HepG2 (cell line): ENCODE measurements around the gene CAPS. TPM values are rescaled to one million over a fixed set of nuclear protein-coding genes. Genes with fewer than 3 reads are reported as not detected.

ENCODE experiments used
- ARNT2 ChIP-seq: sonication (generic); formaldehyde crosslinking; IDR thresholded peaks from 2 replicates; pipeline ENCODE4 v1.8.0; 2022; ENCODE audit warnings: mild to moderate bottlenecking, low read depth, missing genetic modification reagents, moderate library complexity
- DNMT1 ChIP-seq: sonication (generic); formaldehyde crosslinking; IDR thresholded peaks from 2 replicates; pipeline ENCODE4 v1.5.1; 2020; ENCODE audit warnings: mild to moderate bottlenecking, missing genetic modification reagents
- ESRRA ChIP-seq: sonication (generic); formaldehyde crosslinking; IDR thresholded peaks from 2 replicates; pipeline ENCODE4 v1.5.1; 2020; ENCODE audit warnings: mild to moderate bottlenecking, low read depth, missing genetic modification reagents
- MEIS2 ChIP-seq: sonication (generic); formaldehyde crosslinking; IDR thresholded peaks from 2 replicates; pipeline ENCODE4 v1.9.0; 2021; ENCODE audit warnings: mild to moderate bottlenecking, missing genetic modification reagents
- MTF1 ChIP-seq: sonication (generic); formaldehyde crosslinking; IDR thresholded peaks from 2 replicates; pipeline ENCODE4 v1.5.0; 2020; ENCODE audit warnings: missing genetic modification reagents
- RXRA ChIP-seq: sonication (generic); formaldehyde crosslinking; IDR thresholded peaks from 2 replicates; pipeline ENCODE4 v1.5.1; 2020; ENCODE audit warnings: missing genetic modification reagents
- SIX4 ChIP-seq: sonication (generic); formaldehyde crosslinking; IDR thresholded peaks from 2 replicates; pipeline ENCODE4 v1.4.0; 2020; ENCODE audit warnings: missing genetic modification reagents
- SNRNP70 ChIP-seq: fragments of 200-400 bp; formaldehyde crosslinking; IDR thresholded peaks from 2 replicates; pipeline ENCODE4 v1.6.1; 2017; ENCODE audit warnings: mild to moderate bottlenecking, low read depth, low read length, moderate library complexity
- SP5 ChIP-seq: IDR thresholded peaks from 2 replicates; pipeline ENCODE4 v1.6.1; 2016; ENCODE audit warnings: low read depth, borderline replicate concordance
- ZBTB42 ChIP-seq: sonication (generic); formaldehyde crosslinking; IDR thresholded peaks from 2 replicates; pipeline ENCODE4 v1.5.0; 2020; ENCODE audit warnings: mild to moderate bottlenecking, missing genetic modification reagents
- ZFP36 ChIP-seq: fragments of 150-350 bp; IDR thresholded peaks from 2 replicates; pipeline ENCODE4 v1.6.1; 2018; ENCODE audit warnings: borderline replicate concordance, low read length, low read depth; ENCODE audit not compliant: partially characterized antibody
- ZIK1 ChIP-seq: sonication (generic); formaldehyde crosslinking; IDR thresholded peaks from 2 replicates; pipeline ENCODE4 v1.5.0; 2020; ENCODE audit warnings: mild to moderate bottlenecking, low read depth, missing genetic modification reagents, borderline replicate concordance
- ZMYM4 ChIP-seq: sonication (generic); formaldehyde crosslinking; IDR thresholded peaks from 2 replicates; pipeline ENCODE4 v1.8.1; 2023; ENCODE audit warnings: mild to moderate bottlenecking, missing genetic modification reagents
- ZNF260 ChIP-seq: sonication (generic); formaldehyde crosslinking; IDR thresholded peaks from 2 replicates; pipeline ENCODE4 v1.4.0; 2020; ENCODE audit warnings: missing genetic modification reagents, low read depth, mild to moderate bottlenecking, borderline replicate concordance
- ZNF274 ChIP-seq: sonication (generic); formaldehyde crosslinking; IDR thresholded peaks from 2 replicates; pipeline ENCODE4 v1.5.1; 2020; ENCODE audit warnings: mild to moderate bottlenecking, missing genetic modification reagents
- ZNF329 ChIP-seq: sonication (generic); formaldehyde crosslinking; IDR thresholded peaks from 2 replicates; pipeline ENCODE4 v1.9.0; 2021; ENCODE audit warnings: low read depth, mild to moderate bottlenecking, missing genetic modification reagents
- ZNF343 ChIP-seq: sonication (generic); formaldehyde crosslinking; IDR thresholded peaks from 2 replicates; pipeline ENCODE4 v1.4.0; 2020; ENCODE audit warnings: mild to moderate bottlenecking, missing genetic modification reagents
- ZNF44 ChIP-seq: sonication (generic); formaldehyde crosslinking; IDR thresholded peaks from 2 replicates; pipeline ENCODE4 v1.5.1; 2020; ENCODE audit warnings: mild to moderate bottlenecking, missing genetic modification reagents
- ZNF543 ChIP-seq: sonication (generic); formaldehyde crosslinking; IDR thresholded peaks from 2 replicates; pipeline ENCODE4 v1.4.0; 2020; ENCODE audit warnings: mild to moderate bottlenecking, missing genetic modification reagents
- ZNF709 ChIP-seq: sonication (generic); formaldehyde crosslinking; IDR thresholded peaks from 2 replicates; pipeline ENCODE4 v1.5.0; 2020; ENCODE audit warnings: mild to moderate bottlenecking, missing genetic modification reagents
- polyA plus RNA-seq, 8 experiments: library from polyadenylated mRNA; depleted of rRNA in 3 of 8; stranded (reverse) in 7 of 8; unstranded in 1 of 8; fragments of >200 nt; fragmentation: Illumina TruSeq in 4 of 8; extraction: Trizol in 4 of 8; gene quantifications; 2 replicates each; pipeline versions ENCODE4 v1.2.1 to v1.2.3, GENCODE V29; 2011 to 2016; ENCODE audit warnings: low read depth in 4 of 8, missing spikeins in 1 of 8, mixed read lengths in 1 of 8; ENCODE audit not compliant: insufficient read depth in 1 of 8
- total RNA-seq, 5 experiments: library from RNA; depleted of rRNA; stranded (reverse); fragments of >200 nt; fragmentation: Illumina TruSeq; extraction: Trizol; gene quantifications; 2 replicates each; pipeline ENCODE4 v1.2.3, GENCODE V29; 2016; ENCODE audit warnings: low read depth in 1 of 5
- TF ChIP-seq, protein P1 (sequence below): sonication (generic); formaldehyde crosslinking; IDR thresholded peaks from 2 replicates; pipeline ENCODE4 v1.5.1; 2020; ENCODE audit warnings: mild to moderate bottlenecking, missing genetic modification reagents
- TF ChIP-seq, protein P2 (sequence below): conservative IDR thresholded peaks from 2 replicates; pipeline ENCODE4 v1.6.1; 2018; ENCODE audit warnings: missing genetic modification reagents

CAPS gene
- total and polyA plus RNA-seq, 2 of the 13 experiments (the other 11 are each of a cell fraction or from before 2014, with no cell fraction given), result 3.1 TPM

DNA sequence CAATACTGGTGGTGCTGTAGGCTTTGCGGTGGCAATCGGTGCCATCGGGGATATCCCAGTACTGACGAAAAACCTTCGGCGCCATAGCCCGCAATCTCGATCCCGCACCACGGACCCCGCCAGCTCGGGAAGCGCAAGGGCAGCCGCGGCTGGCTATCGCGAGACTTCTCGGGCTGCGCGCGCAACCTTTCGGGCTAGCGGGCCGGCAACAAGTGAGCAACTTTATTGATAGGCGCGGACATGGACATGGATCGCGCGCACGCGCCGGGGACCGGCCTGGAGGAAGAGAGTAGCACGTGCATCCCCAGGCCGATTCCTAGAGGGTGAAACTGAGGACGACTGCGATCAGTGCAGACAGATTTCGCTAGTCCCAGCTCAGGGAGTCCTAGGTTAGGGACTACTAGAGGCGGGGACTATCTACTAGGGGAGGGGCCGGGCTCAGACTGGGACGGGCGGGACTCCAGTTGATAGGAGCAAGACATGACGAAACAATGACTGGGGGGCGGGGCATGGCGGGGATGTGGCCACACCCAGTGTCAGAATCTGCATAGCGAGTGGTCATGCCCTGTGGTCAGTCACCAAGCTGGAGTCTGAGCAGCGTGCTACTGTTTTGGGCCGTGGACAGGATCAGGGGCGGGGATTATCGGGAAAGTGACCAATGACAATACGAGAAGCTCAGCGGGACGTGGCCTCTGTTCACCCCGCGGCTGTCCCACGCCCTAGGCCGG is 10.3 kb upstream of the CAPS start, which contains the start of gene NDUFA11 (continued):
- TF ChIP-seq, protein P1, sequence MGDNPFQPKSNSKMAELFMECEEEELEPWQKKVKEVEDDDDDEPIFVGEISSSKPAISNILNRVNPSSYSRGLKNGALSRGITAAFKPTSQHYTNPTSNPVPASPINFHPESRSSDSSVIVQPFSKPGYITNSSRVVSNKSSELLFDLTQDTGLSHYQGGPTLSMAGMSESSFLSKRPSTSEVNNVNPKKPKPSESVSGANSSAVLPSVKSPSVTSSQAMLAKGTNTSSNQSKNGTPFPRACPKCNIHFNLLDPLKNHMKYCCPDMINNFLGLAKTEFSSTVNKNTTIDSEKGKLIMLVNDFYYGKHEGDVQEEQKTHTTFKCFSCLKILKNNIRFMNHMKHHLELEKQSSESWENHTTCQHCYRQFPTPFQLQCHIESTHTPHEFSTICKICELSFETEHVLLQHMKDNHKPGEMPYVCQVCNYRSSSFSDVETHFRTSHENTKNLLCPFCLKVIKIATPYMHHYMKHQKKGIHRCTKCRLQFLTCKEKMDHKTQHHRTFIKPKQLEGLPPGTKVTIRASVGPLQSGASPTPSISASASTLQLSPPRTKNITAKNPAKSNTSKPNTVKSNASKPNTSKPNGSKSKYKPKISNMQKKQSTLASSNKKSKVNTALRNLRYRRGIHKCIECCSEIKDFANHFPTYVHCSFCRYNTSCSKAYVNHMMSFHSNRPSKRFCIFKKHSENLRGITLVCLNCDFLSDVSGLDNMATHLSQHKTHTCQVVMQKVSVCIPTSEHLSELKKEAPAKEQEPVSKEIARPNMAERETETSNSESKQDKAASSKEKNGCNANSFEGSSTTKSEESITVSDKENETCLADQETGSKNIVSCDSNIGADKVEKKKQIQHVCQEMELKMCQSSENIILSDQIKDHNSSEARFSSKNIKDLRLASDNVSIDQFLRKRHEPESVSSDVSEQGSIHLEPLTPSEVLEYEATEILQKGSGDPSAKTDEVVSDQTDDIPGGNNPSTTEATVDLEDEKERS (CRISPR knock-in tag), result no peak
- TF ChIP-seq ZIK1 (CRISPR knock-in tag) (peak; percentile 74; the same call in 1 of the 2 replicates), MEIS2 (CRISPR knock-in tag) (no peak; the same call in 1 of the 2 replicates), ZMYM4 (CRISPR knock-in tag) (peak; percentile 92), SNRNP70 (no peak), ZNF343 (0 out of 2 replicates have a peak, but pooled peaks have one; percentile 24), ZBTB42 (no peak), ZNF260 (CRISPR knock-in tag) (no peak), ZNF709 (CRISPR knock-in tag) (peak; percentile 87), MTF1 (no peak), ZNF44 (no peak; the same call in 1 of the 2 replicates), SP5 (CRISPR knock-in tag) (no peak; the same call in 1 of the 2 replicates), ZNF329 (0 out of 2 replicates have a peak, but pooled peaks have one; percentile 71), SIX4 (CRISPR knock-in tag) (no peak), ZNF543 (CRISPR knock-in tag) (peak; percentile 72; the same call in 1 of the 2 replicates), DNMT1 (CRISPR knock-in tag) (no peak), ZNF274 (CRISPR knock-in tag) (no peak; the same call in none of the 2 replicates), ARNT2 (CRISPR knock-in tag) (peak; percentile 97; the same call in 1 of the 2 replicates), ESRRA (CRISPR knock-in tag) (no peak; the same call in 1 of the 2 replicates), ZFP36 (no peak), RXRA (CRISPR knock-in tag) (peak; percentile 60; the same call in 1 of the 2 replicates)
- TF ChIP-seq, protein P2, sequence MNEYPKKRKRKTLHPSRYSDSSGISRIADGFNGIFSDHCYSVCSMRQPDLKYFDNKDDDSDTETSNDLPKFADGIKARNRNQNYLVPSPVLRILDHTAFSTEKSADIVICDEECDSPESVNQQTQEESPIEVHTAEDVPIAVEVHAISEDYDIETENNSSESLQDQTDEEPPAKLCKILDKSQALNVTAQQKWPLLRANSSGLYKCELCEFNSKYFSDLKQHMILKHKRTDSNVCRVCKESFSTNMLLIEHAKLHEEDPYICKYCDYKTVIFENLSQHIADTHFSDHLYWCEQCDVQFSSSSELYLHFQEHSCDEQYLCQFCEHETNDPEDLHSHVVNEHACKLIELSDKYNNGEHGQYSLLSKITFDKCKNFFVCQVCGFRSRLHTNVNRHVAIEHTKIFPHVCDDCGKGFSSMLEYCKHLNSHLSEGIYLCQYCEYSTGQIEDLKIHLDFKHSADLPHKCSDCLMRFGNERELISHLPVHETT (CRISPR knock-in tag), result peak; percentile 60; the same call in 1 of the 2 replicates
